Stimulated activated CD4-positive, alpha-beta T cell treated with anti-CD3 and anti-CD28 coated beads, Interleukin-12 subunit alpha, Interleukin-12 subunit beta, amount 100 ng/mL, for 24 hours (primary cell): ENCODE data around the gene TFPI.
"Not testable (repeated sequence)": the region's sequence is repeated elsewhere in the genome, so short reads cannot be mapped to it uniquely, and the experiment has no call there.

Experiments used
- DNase-seq, 2 experiments: peaks; one replicate each; pipeline ENCODE4 v3.0.0-alpha.2; 2020; ENCODE audit warnings: low read depth in 2 of 2

Gene TFPI

GRCh38 chr2:187528042-187528441 is 26.2 kb downstream of the TFPI start:
- DNase-seq: no peak

- DNase-seq: no peak
These were observed 27.0 kb downstream of the TFPI start for GRCh38 chr2:187527262-187527661.

- no peak for DNase-seq
These were observed 27.4 kb downstream of the TFPI start for GRCh38 chr2:187526792-187527191.

- DNase-seq: no peak
These were observed 28.9 kb downstream of the TFPI start for GRCh38 chr2:187525163-187525900.

- no peak for DNase-seq
These were observed 30.9 kb downstream of the TFPI start for GRCh38 chr2:187523325-187523724.

GRCh38 chr2:187520121-187520624 is 34.1 kb downstream of the TFPI start:
- DNase-seq: no peak

- DNase-seq: no peak
These were observed 34.7 kb downstream of the TFPI start for GRCh38 chr2:187519419-187520120.

- not testable (repeated sequence) for DNase-seq
These were observed 36.4 kb downstream of the TFPI start for GRCh38 chr2:187517750-187518361.

GRCh38 chr2:187516630-187517510 is 37.4 kb downstream of the TFPI start:
- DNase-seq: not testable (repeated sequence)

GRCh38 chr2:187514930-187515329 is 39.3 kb downstream of the TFPI start:
- no peak for DNase-seq

- not testable (repeated sequence) for DNase-seq
These were observed 39.9 kb downstream of the TFPI start for GRCh38 chr2:187514235-187514829.

- DNase-seq: not testable (repeated sequence)
These were observed 40.6 kb downstream of the TFPI start for GRCh38 chr2:187513460-187514234.

GRCh38 chr2:187511356-187512315 is 42.6 kb downstream of the TFPI start:
- DNase-seq: no peak

GRCh38 chr2:187510419-187511355 is 43.5 kb downstream of the TFPI start:
- not testable (repeated sequence) for DNase-seq

- DNase-seq: no peak
These were observed 44.4 kb downstream of the TFPI start for GRCh38 chr2:187509667-187510417.

GRCh38 chr2:187506416-187506815 is 47.8 kb downstream of the TFPI start:
- DNase-seq: no peak

GRCh38 chr2:187505065-187505672 is 49.1 kb downstream of the TFPI start:
- no peak for DNase-seq
